GM13976 (cell line): ENCODE results near the gene RPS6KL1.

Experiments
- DNase-seq: peaks from one replicate; pipeline ENCODE4 v3.0.0; 2012; ENCODE audit warnings: low spot score
- CTCF ChIP-seq: IDR thresholded peaks from 2 replicates; pipeline ENCODE4 v1.5.1; 2012; ENCODE audit warnings: borderline replicate concordance, mild to moderate bottlenecking; ENCODE audit not compliant: insufficient read depth; ENCODE audit errors: extremely low read depth, missing control alignments, control extremely low read depth
- in situ Hi-C: fragments of 300-500 bp; cut with MboI; formaldehyde crosslinking; loops from one replicate; pipeline ENCODE4 v1.12.0; 2022; ENCODE audit warnings: low sequenced_read_pairs, mixed read lengths, inconsistent platforms; ENCODE audit not compliant: unreplicated experiment

The RPS6KL1 gene

DNA sequence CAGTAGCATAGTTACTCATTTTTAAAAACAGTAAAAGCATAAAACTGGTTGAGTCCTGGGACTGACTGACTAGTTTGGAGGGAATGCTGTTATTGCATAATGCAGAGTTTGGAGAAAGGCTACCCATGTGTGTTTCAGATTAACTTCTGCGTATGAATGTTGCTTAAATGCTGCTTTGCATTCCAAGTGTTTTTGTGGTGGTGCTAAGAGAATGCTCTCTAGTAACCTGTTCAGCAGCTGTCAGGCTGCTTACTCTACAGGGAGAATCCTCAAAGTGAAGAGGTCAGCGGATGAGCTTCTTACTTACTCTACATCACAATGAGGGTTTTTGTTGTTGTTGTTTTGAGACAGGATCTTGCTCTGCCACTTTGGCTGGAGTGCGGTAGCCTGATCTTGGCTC is 37.1 kb downstream of the RPS6KL1 start:
- no peak for DNase-seq
- TF ChIP-seq CTCF = no peak
- in situ Hi-C loops = no loop called here

- no peak for TF ChIP-seq CTCF
- DNase-seq = peak; percentile 46
- in situ Hi-C loops = no loop called here
Observed at GRCh38 chr14:74882103-74882920, 40.7 kb downstream of the RPS6KL1 start.

- peak; percentile 97 for DNase-seq
- in situ Hi-C loops = no loop called here
- no peak for TF ChIP-seq CTCF
Observed at GRCh38 chr14:74881431-74882102, 41.5 kb downstream of the RPS6KL1 start, which contains the start of gene DLST. Gene DLST (plus strand): TSS chr14:74881916. CDS start chr14:74881954, 38 bp downstream.

DNA sequence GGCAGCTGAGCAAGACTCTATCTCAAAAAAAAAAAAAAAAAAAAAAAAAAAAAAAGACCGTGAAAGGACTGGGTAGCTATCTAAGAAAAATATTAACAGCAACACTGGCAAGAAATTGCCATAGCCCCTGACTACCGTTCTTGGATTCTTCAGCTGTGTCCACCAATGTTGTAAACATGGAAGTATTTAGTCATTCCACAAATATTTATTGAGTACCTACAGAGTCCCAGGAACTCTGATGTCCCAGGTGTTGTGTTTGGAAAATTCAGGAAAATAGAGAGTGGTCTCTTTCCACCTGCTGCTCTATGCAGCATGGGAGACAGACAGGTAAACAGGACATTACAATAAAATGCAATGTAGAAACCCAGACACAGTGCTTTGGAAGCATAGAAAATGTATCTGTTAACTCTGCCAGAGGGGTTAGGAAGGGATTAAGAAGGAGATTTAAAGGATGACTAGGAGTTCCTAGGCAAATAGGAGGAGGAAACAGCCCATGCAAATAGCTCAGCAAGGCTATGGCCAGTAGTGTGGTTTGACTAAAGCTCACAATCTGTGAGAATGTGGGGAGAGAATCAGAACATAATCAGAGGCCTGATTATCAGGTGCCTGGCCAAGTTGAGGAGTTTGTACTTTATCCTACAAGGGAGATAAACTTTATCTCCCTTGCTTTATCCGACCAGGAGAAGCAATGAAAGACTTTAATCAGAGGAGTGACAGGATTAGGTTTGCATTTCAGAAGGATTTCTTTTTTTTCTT is 43.5 kb downstream of the RPS6KL1 start:
- DNase-seq = no peak
- in situ Hi-C loops = no loop called here
- no peak for TF ChIP-seq CTCF

DNA sequence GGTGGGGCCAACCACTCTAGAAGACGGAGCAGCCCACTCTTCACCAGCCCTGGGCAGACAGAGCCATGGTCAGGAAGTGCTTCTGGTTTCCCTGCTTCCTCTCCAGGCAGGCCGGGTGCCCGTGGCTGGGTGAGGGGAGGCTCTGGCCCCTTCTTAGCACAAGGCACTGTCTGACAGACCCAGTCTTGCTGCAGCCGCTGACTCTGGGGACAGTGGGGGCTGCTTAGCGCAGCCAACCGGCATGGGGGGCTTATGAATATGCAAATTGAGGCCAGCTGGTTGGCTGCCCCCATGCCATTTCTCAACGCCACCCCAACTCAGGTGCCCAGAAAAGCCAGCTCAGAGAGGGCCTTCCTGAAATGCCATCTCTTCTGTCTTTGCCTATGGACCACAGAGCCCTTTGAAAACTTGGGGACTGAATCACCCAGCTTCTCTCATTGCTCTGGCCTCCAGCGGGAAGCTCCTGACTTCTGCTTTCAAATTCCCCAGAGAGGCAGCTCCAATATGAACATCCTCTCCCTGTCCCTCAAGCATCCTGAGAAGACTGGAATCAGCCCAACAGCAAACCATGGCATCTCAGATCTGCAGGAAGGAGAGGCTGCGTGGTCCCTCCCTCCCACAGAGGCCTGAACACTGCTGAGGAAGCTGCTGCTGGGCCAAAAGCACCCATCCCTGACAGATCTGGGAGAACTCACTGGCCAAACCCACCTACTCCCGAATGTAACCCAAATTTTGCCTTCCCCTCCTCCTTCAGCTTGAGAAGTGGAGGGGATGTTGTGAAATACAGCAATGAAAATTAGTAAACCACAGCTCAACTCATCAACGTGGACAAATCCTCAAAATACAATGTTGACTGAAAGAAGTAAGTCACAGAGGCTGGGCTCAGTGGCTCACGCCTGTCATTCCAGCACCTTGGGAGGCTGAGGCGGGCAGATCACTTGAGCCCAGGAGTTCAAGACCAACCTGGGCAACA is 46.8 kb downstream of the RPS6KL1 start, which contains the start of gene PROX2:
Gene PROX2, minus strand, starts transcription at position 205 of the 973 bp plus-strand sequence. CDS start 12,311 bp downstream, outside the sequence.
- no peak for DNase-seq
- no peak for TF ChIP-seq CTCF
- in situ Hi-C loops = no loop called here
